ENCODE data around the gene KRTAP17-1. TPM values are rescaled to one million over a fixed set of nuclear protein-coding genes. Genes with fewer than 3 reads are reported as not detected.
"Not testable (repeated sequence)": the region's sequence is repeated elsewhere in the genome, so short reads cannot be mapped to it uniquely, and the experiment has no call there.

Gene KRTAP17-1
- total RNA-seq, 2 donors from 2014 or later, result not detected

- TF ChIP-seq CTCF (IDR thresholded peaks at IDR 0.05) (no peak), POLR2A (IDR thresholded peaks at IDR 0.05) (no peak), POLR2AphosphoS5 (IDR thresholded peaks at IDR 0.05) (no peak)
- Histone ChIP-seq H3K9me3 (no peaks in the 10 kb centered on the region), H3K4me3 (no peak overlapping the region), H3K27ac (no peak overlapping the region), H3K27me3 (replicated peaks; ENCODE audit: insufficient read depth) (no peaks in the 10 kb centered on the region), H3K4me1 (replicated peaks) (no peaks in the 10 kb centered on the region), H3K36me3 (no peaks in the 10 kb centered on the region)
- DNase-seq (ENCODE audit: low spot score), result no peak
- intact Hi-C loops (cut with DNase I), result no loop called here
- WGBS, result 42% methylated on average over 7 of the region's 7 CpGs
Measured at GRCh38 chr17:41352597-41353366, 37.3 kb upstream of the KRTAP17-1 start.

- Histone ChIP-seq H3K4me1 (replicated peaks) (no peaks in the 10 kb centered on the region), H3K27me3 (replicated peaks; ENCODE audit: insufficient read depth) (no peaks in the 10 kb centered on the region), H3K27ac (no peak overlapping the region), H3K36me3 (no peaks in the 10 kb centered on the region), H3K9me3 (no peaks in the 10 kb centered on the region), H3K4me3 (no peak overlapping the region)
- intact Hi-C loops (cut with DNase I), result no loop called here
- no peak for TF ChIP-seq CTCF (IDR thresholded peaks at IDR 0.05)
- no peak for TF ChIP-seq POLR2A (IDR thresholded peaks at IDR 0.05)
- TF ChIP-seq POLR2AphosphoS5 (IDR thresholded peaks at IDR 0.05), result no peak
- no peak for DNase-seq (ENCODE audit: low spot score)
- 96% methylated on average over 2 of the region's 2 CpGs for WGBS
Measured at GRCh38 chr17:41351177-41351576, 35.7 kb upstream of the KRTAP17-1 start.

GRCh38 chr17:41350381-41350878 is 34.9 kb upstream of the KRTAP17-1 start, which contains the start of gene KRT33A:
Gene KRT33A, minus strand, starts transcription at chr17:41350828. Its CDS starts 61 bp downstream, at chr17:41350767.
- H3K4me3 ChIP-seq; H3K9me3 ChIP-seq; H3K4me1 ChIP-seq (replicated peaks); H3K27me3 ChIP-seq (replicated peaks; ENCODE audit: insufficient read depth); H3K27ac ChIP-seq; intact Hi-C loops (cut with DNase I); DNase-seq (ENCODE audit: low spot score); H3K36me3 ChIP-seq: not testable (repeated sequence)
- 94% methylated on average over 16 of the region's 16 CpGs for WGBS

- no peaks in the 10 kb centered on the region for H3K4me1 ChIP-seq (replicated peaks)
- DNase-seq (ENCODE audit: low spot score), result no peak
- no peak overlapping the region for H3K4me3 ChIP-seq
- no peaks in the 10 kb centered on the region for H3K36me3 ChIP-seq
- intact Hi-C loops (cut with DNase I), result no loop called here
- H3K27me3 ChIP-seq (replicated peaks; ENCODE audit: insufficient read depth), result no peaks in the 10 kb centered on the region
- H3K27ac ChIP-seq, result no peak overlapping the region
- no peak for TF ChIP-seq CTCF (IDR thresholded peaks at IDR 0.05)
- TF ChIP-seq POLR2AphosphoS5 (IDR thresholded peaks at IDR 0.05), result no peak
- no peak for TF ChIP-seq POLR2A (IDR thresholded peaks at IDR 0.05)
- 56% methylated on average over 7 of the region's 7 CpGs for WGBS
- no peaks in the 10 kb centered on the region for H3K9me3 ChIP-seq
Measured at GRCh38 chr17:41347869-41348760, 32.6 kb upstream of the KRTAP17-1 start.

- H3K4me1 ChIP-seq (replicated peaks); H3K27me3 ChIP-seq (replicated peaks; ENCODE audit: insufficient read depth); DNase-seq (ENCODE audit: low spot score); intact Hi-C loops (cut with DNase I); H3K36me3 ChIP-seq; H3K4me3 ChIP-seq; H3K9me3 ChIP-seq; H3K27ac ChIP-seq: not testable (repeated sequence)
- WGBS, result 92% methylated on average over 16 of the region's 16 CpGs
Measured at GRCh38 chr17:41346421-41346820, 30.9 kb upstream of the KRTAP17-1 start.

All from prostate gland (tissue), 2 donors.